H1 (cell line): ENCODE results near the gene CHMP4A. TPM values are rescaled to one million over a fixed set of nuclear protein-coding genes. Genes with fewer than 3 reads are reported as not detected.

Experiments used
- CTCF ChIA-PET: fragments of 300-600 bp; sonication (Branson Sonifier 250); formaldehyde crosslinking; loops from one replicate; lab custom pipeline; 2021; ENCODE audit not compliant: partially characterized antibody; lab: Charles Lee
- POLR2A ChIA-PET: fragments of 300-600 bp; sonication (Branson Sonifier 250); formaldehyde crosslinking; loops from one replicate; lab custom pipeline; 2021; ENCODE audit warnings: inconsistent platforms; ENCODE audit not compliant: partially characterized antibody; lab: Charles Lee
- DNase-seq, 2 experiments: peaks; one replicate each; pipeline versions ENCODE4 v3.0.0 to v3.0.0-alpha.2; 2010 to 2022; ENCODE audit warnings: low spot score in 2 of 2, low read depth in 1 of 2, mixed read lengths in 1 of 2
- FAIRE-seq: peaks from 2 replicates; lab custom pipeline; 2011; peaks lifted over from hg19 to GRCh38; lab: Jason Lieb, UNC
- H2AFZ ChIP-seq: 2 replicates; pipeline ENCODE4 v1.8.1; 2012; ENCODE audit warnings: low read length, inconsistent platforms
- H2AK5ac ChIP-seq: 2 replicates; pipeline ENCODE4 v1.6.1; 2013; ENCODE audit warnings: low read depth, low read length
- H2BK120ac ChIP-seq: replicated peaks from 2 replicates; pipeline ENCODE3; 2013; ENCODE audit warnings: low read depth, low read length, inconsistent platforms
- H2BK12ac ChIP-seq: 2 replicates; pipeline ENCODE4 v1.6.1; 2013; ENCODE audit warnings: low read depth, low read length
- H2BK15ac ChIP-seq: 2 replicates; pipeline ENCODE4 v1.6.1; 2013; ENCODE audit warnings: low read length
- H2BK20ac ChIP-seq: 2 replicates; pipeline ENCODE4 v1.6.1; 2013; ENCODE audit warnings: low read length
- H2BK5ac ChIP-seq: 2 replicates; pipeline ENCODE4 v1.6.1; 2013; ENCODE audit warnings: low read depth, low read length
- H3K14ac ChIP-seq: 2 replicates; pipeline ENCODE4 v1.6.1; 2013; ENCODE audit warnings: inconsistent platforms; ENCODE audit not compliant: insufficient read length
- H3K18ac ChIP-seq: 2 replicates; pipeline ENCODE4 v1.6.1; 2013; ENCODE audit warnings: low read length; ENCODE audit errors: extremely low read depth
- H3K23ac ChIP-seq: 2 replicates; pipeline ENCODE4 v1.6.1; 2013; ENCODE audit warnings: inconsistent platforms; ENCODE audit not compliant: insufficient read length
- H3K23me2 ChIP-seq: 2 replicates; pipeline ENCODE4 v1.6.1; 2013; ENCODE audit warnings: low read depth, low read length
- H3K27ac ChIP-seq: 2 replicates; pipeline ENCODE4 v1.6.1; 2011; ENCODE audit warnings: low read depth, low read length, inconsistent platforms
- H3K27me3 ChIP-seq, 4 experiments: replicated peaks in 1 of 4; 1 replicate in 1 of 4; 2 replicates in 3 of 4; pipeline versions ENCODE4 v1.6.1 to v1.8.1; 2011 to 2013; ENCODE audit warnings: low read length in 3 of 4, mild to moderate bottlenecking in 3 of 4, inconsistent platforms in 2 of 4, mixed read lengths in 2 of 4, moderate library complexity in 1 of 4; ENCODE audit not compliant: control insufficient read depth in 3 of 4, insufficient read depth in 3 of 4; ENCODE audit errors: extremely low read depth in 1 of 4
- H3K36me3 ChIP-seq, 4 experiments: 2 replicates each; pipeline versions ENCODE4 v1.6.1 to v1.8.1; 2011 to 2013; ENCODE audit warnings: mild to moderate bottlenecking in 4 of 4, low read length in 3 of 4, moderate library complexity in 2 of 4, control low read depth in 1 of 4, inconsistent platforms in 1 of 4; ENCODE audit not compliant: insufficient read depth in 4 of 4, control insufficient read depth in 2 of 4
- H3K4ac ChIP-seq: replicated peaks from 2 replicates; pipeline ENCODE3; 2013; ENCODE audit warnings: low read length, low read depth, mixed read lengths, inconsistent platforms; ENCODE audit not compliant: insufficient read length
- H3K4me1 ChIP-seq, 4 experiments: replicated peaks in 1 of 4; 1 replicate in 1 of 4; 2 replicates in 3 of 4; pipeline versions ENCODE4 v1.6.1 to v1.8.1; 2011 to 2013; ENCODE audit warnings: low read length in 3 of 4, inconsistent platforms in 2 of 4, mixed read lengths in 1 of 4; ENCODE audit not compliant: insufficient read depth in 4 of 4, control insufficient read depth in 3 of 4
- H3K4me2 ChIP-seq, 2 experiments: 2 replicates each; pipeline versions ENCODE4 v1.6.1 to v1.8.1; 2011 to 2013; ENCODE audit warnings: low read depth in 2 of 2, low read length in 2 of 2, control low read depth in 1 of 2, inconsistent platforms in 1 of 2, mild to moderate bottlenecking in 1 of 2; ENCODE audit not compliant: insufficient read depth in 1 of 2
- H3K4me3 ChIP-seq, 4 experiments: fragments of 200-600, 300-600 bp in 1 of 4; sonication (generic), shearing (Covaris generic), sonication (Bioruptor Twin) in 1 of 4; 2 replicates each; pipeline versions ENCODE4 v1.5.1 to v1.8.1; 2011 to 2016; ENCODE audit warnings: low read length in 4 of 4, low read depth in 3 of 4, control low read depth in 2 of 4, inconsistent platforms in 2 of 4, mild to moderate bottlenecking in 2 of 4, mixed read lengths in 1 of 4, moderate library complexity in 1 of 4; ENCODE audit not compliant: insufficient read depth in 2 of 4; ENCODE audit errors: extremely low read depth in 1 of 4
- H3K56ac ChIP-seq: replicated peaks from 2 replicates; pipeline ENCODE3; 2013; ENCODE audit warnings: low read depth, mild to moderate bottlenecking, mixed read lengths, low read length, inconsistent platforms; ENCODE audit not compliant: insufficient read length
- H3K79me1 ChIP-seq: 2 replicates; pipeline ENCODE4 v1.6.1; 2013; ENCODE audit warnings: low read depth, low read length, control low read depth
- H3K79me2 ChIP-seq, 2 experiments: 2 replicates each; pipeline versions ENCODE4 v1.6.1 to v1.8.1; 2012 to 2013; ENCODE audit warnings: low read length in 2 of 2, mild to moderate bottlenecking in 2 of 2, inconsistent platforms in 1 of 2; ENCODE audit not compliant: insufficient read depth in 2 of 2, control insufficient read depth in 1 of 2
- H3K9ac ChIP-seq, 4 experiments: replicated peaks in 1 of 4; 1 replicate in 1 of 4; 2 replicates in 3 of 4; pipeline versions ENCODE4 v1.6.1 to v1.8.1; 2011 to 2013; ENCODE audit warnings: low read depth in 3 of 4, low read length in 3 of 4, control low read depth in 2 of 4, mild to moderate bottlenecking in 2 of 4, moderate library complexity in 2 of 4, inconsistent platforms in 1 of 4; ENCODE audit errors: extremely low read depth in 1 of 4
- H3K9me3 ChIP-seq, 2 experiments: 2 replicates each; pipeline versions ENCODE4 v1.6.1 to v1.8.1; 2012 to 2013; ENCODE audit warnings: mild to moderate bottlenecking in 2 of 2, moderate library complexity in 2 of 2, control low read depth in 1 of 2, inconsistent platforms in 1 of 2, low read depth in 1 of 2, low read length in 1 of 2, mixed read lengths in 1 of 2; ENCODE audit not compliant: insufficient read depth in 2 of 2
- H4K20me1 ChIP-seq, 2 experiments: replicated peaks in 1 of 2; 2 replicates each; pipeline versions ENCODE3 to v1.8.1; 2011 to 2013; ENCODE audit warnings: inconsistent platforms in 2 of 2, low read length in 2 of 2, mild to moderate bottlenecking in 1 of 2; ENCODE audit not compliant: insufficient read depth in 2 of 2, control insufficient read depth in 1 of 2
- H4K5ac ChIP-seq: 2 replicates; pipeline ENCODE4 v1.6.1; 2013; ENCODE audit warnings: low read length, low read depth, mixed read lengths, inconsistent platforms; ENCODE audit not compliant: insufficient read length
- H4K8ac ChIP-seq: 2 replicates; pipeline ENCODE4 v1.8.0; 2013; ENCODE audit warnings: mild to moderate bottlenecking, moderate library complexity, low read length, inconsistent platforms; ENCODE audit not compliant: insufficient read depth; ENCODE audit errors: extremely low read depth
- H4K91ac ChIP-seq: replicated peaks from 2 replicates; pipeline ENCODE3; 2013; ENCODE audit warnings: low read length, mixed read lengths, inconsistent platforms; ENCODE audit not compliant: insufficient read length
- ATF2 ChIP-seq: IDR thresholded peaks from 2 replicates; pipeline ENCODE4 v1.6.1; 2012; ENCODE audit warnings: low read length, inconsistent platforms
- ATF3 ChIP-seq: IDR thresholded peaks from 2 replicates; pipeline ENCODE4 v1.6.1; 2011; ENCODE audit warnings: low read depth, mild to moderate bottlenecking, low read length; ENCODE audit not compliant: insufficient read depth
- BACH1 ChIP-seq: IDR thresholded peaks from 2 replicates; pipeline ENCODE4 v1.6.1; 2012; ENCODE audit warnings: low read length, improper control_type of control experiment
- CHD1 ChIP-seq: IDR thresholded peaks from 2 replicates; pipeline ENCODE4 v1.6.1; 2012; ENCODE audit warnings: low read depth, low read length, improper control_type of control experiment
- HDAC6 ChIP-seq: IDR thresholded peaks from one replicate; pipeline ENCODE4 v1.7.1; 2012; ENCODE audit warnings: low read depth, mild to moderate bottlenecking, inconsistent platforms, low read length, moderate library complexity
- NANOG ChIP-seq: IDR thresholded peaks from 2 replicates; pipeline ENCODE4 v1.6.1; 2011; ENCODE audit warnings: low read length, low read depth, mild to moderate bottlenecking, inconsistent platforms; ENCODE audit not compliant: insufficient read depth, poor library complexity, severe bottlenecking
- PHF8 ChIP-seq: fragments of 200-600 bp; sonication (generic); conservative IDR thresholded peaks from 2 replicates; pipeline ENCODE4 v1.7.1; 2012; ENCODE audit warnings: low read depth, mild to moderate bottlenecking, inconsistent platforms, low read length, moderate library complexity
- RBBP5 ChIP-seq: IDR thresholded peaks from 2 replicates; pipeline ENCODE4 v1.7.1; 2012; ENCODE audit warnings: low read depth, mild to moderate bottlenecking, inconsistent platforms, low read length, moderate library complexity, borderline replicate concordance
- RFX5 ChIP-seq: IDR thresholded peaks from 2 replicates; pipeline ENCODE4 v1.6.1; 2011; ENCODE audit warnings: low read depth, low read length, improper control_type of control experiment, borderline replicate concordance
- SAP30 ChIP-seq: fragments of 300-600 bp; sonication (generic); IDR thresholded peaks from 2 replicates; pipeline ENCODE4 v1.7.1; 2012; ENCODE audit warnings: low read length, moderate library complexity, mild to moderate bottlenecking, inconsistent platforms; ENCODE audit not compliant: insufficient read depth, insufficient replicate concordance
- SRF ChIP-seq: IDR thresholded peaks from 2 replicates; pipeline ENCODE4 v1.6.1; 2011; ENCODE audit warnings: mild to moderate bottlenecking, low read depth, low read length, moderate library complexity
- WGBS, 2 experiments: shearing (Covaris generic) in 1 of 2; methylation state at CpG; one replicate each; pipeline versions ENCODE4 v1.1.6 to v1.1.7; 2013 to 2015; ENCODE audit warnings: low lambda C conversion rate in 2 of 2, mixed read lengths in 2 of 2, inconsistent platforms in 1 of 2, low coverage in 1 of 2, missing lambda C conversion rate in 1 of 2; ENCODE audit not compliant: insufficient replicate concordance in 2 of 2, insufficient coverage in 1 of 2, insufficient read length in 1 of 2; ENCODE audit errors: extremely low coverage in 1 of 2, missing lambda C conversion rate in 1 of 2; 5-methylcytosine and 5-hydroxymethylcytosine counted together
- polyA plus RNA-seq, 7 experiments: library from polyadenylated mRNA; depleted of rRNA in 3 of 7; stranded (reverse) in 5 of 7; unstranded in 2 of 7; fragments of >200 nt in 5 of 7; fragments of 200-250 nt in 2 of 7; gene quantifications; 1 replicate in 5 of 7; 2 replicates in 1 of 7; 4 replicates in 1 of 7; pipeline versions ENCODE4 v1.2.1 to v1.2.3, GENCODE V29; 2011 to 2013; ENCODE audit warnings: missing spikeins in 2 of 7, mixed read lengths in 2 of 7
- total RNA-seq: library from RNA; stranded (reverse); fragmentation: NEBNext Ultra II Directional; extraction: Animal tissue kit (Norgen Biotek cat#: 25700); gene quantifications from 2 replicates; pipeline ENCODE4 v1.2.1, GENCODE V29; 2021

CHMP4A gene
- total and polyA plus RNA-seq, 2 of the 8 experiments (the other 6 are each of a cell fraction or from before 2014, with no cell fraction given), result 32.9 to 37.6 TPM

- Histone ChIP-seq H2BK15ac (no peak overlapping the region), H3K14ac (no peak overlapping the region), H4K8ac (no peak overlapping the region), H2BK5ac (no peak overlapping the region), H2BK20ac (no peak overlapping the region), H3K18ac (no peak overlapping the region), H3K4me2 (no peak overlapping the region), H2BK120ac (no peak overlapping the region), H3K23ac (no peak overlapping the region), H3K27me3 (no peaks in the 10 kb centered on the region; a peak in 1 of 7 replicates), H3K23me2 (no peaks in the 10 kb centered on the region), H3K27ac (no peak overlapping the region), H3K4me3 (no peak overlapping the region), H4K91ac (no peak overlapping the region), H4K20me1 (peaks cover 0 to 2% of the 10 kb centered on the region in 2 experiments), H2AK5ac (no peak overlapping the region), H3K79me2 (no peaks in the 10 kb centered on the region), H4K5ac (no peak overlapping the region), H2BK12ac (no peak overlapping the region), H3K9ac (no peak overlapping the region), H3K4ac (no peak overlapping the region), H3K9me3 (no peaks in the 10 kb centered on the region), H2AFZ (no peak overlapping the region), H3K36me3 (no peaks in the 10 kb centered on the region), H3K79me1 (no peaks in the 10 kb centered on the region), H3K56ac (no peak overlapping the region), H3K4me1 (no peaks in the 10 kb centered on the region; a peak in 1 of 7 replicates)
- POLR2A ChIA-PET, result interaction anchor here (1.2 to 2.7 kb wide), 6 partner anchors 11 to 162 kb away, joined by 3 to 10 read pairs (median 4); partner anchors contain the start of genes PCK2 and RABGGTA
- CTCF ChIA-PET, result interaction anchor here (0.7 to 2.5 kb wide), 5 partner anchors 14 to 49 kb away, joined by 3 to 8 read pairs (median 3); partner anchors contain the start of genes RABGGTA and TINF2
- DNase-seq (no peak), FAIRE-seq (no peak)
- WGBS, 2 experiments, result 86% methylated on average over 4 of the region's 4 CpGs; no CpG with 5 or more reads in 1 of the 2 experiments
- TF ChIP-seq RBBP5, result no peak
- TF ChIP-seq ATF3, result no peak
- TF ChIP-seq SAP30, result no peak
- TF ChIP-seq HDAC6, result no peak
- TF ChIP-seq CHD1, result no peak
- no peak for TF ChIP-seq PHF8
- TF ChIP-seq SRF, result no peak
- no peak for TF ChIP-seq BACH1
- TF ChIP-seq RFX5, result no peak
- no peak for TF ChIP-seq NANOG
- TF ChIP-seq ATF2, result no peak
These were observed 43.7 kb upstream of the CHMP4A start for GRCh38 chr14:24256960-24257359.
